Uterus (tissue), 4 donors: ENCODE results near the gene CST11. TPM values are rescaled to one million over a fixed set of nuclear protein-coding genes. Genes with fewer than 3 reads are reported as not detected.

Experiments
- DNase-seq, 2 donors: peaks; one replicate each; pipeline ENCODE4 v3.0.0-alpha.2; 2019 to 2020
- H3K27ac ChIP-seq, 2 donors: fragments of 200-600 bp; sonication (generic); 1 replicate in 1 of 2; 2 replicates in 1 of 2; pipeline ENCODE4 v1.5.1; 2016 to 2018
- H3K27me3 ChIP-seq, 2 donors: fragments of 200-600 bp; sonication (generic); one replicate each; pipeline ENCODE4 v1.5.1; 2018 to 2019; ENCODE audit warnings: control low read depth in 1 of 2
- H3K36me3 ChIP-seq, 2 donors: fragments of 200-600 bp; sonication (generic); one replicate each; pipeline ENCODE4 v1.5.1; 2019; ENCODE audit warnings: control low read depth in 1 of 2
- H3K4me1 ChIP-seq, 2 donors: fragments of 200-600 bp; sonication (generic); one replicate each; pipeline ENCODE4 v1.5.1; 2018 to 2019; ENCODE audit warnings: control low read depth in 1 of 2
- H3K4me3 ChIP-seq, 2 donors: fragments of 200-600 bp; sonication (generic); 1 replicate in 1 of 2; 2 replicates in 1 of 2; pipeline ENCODE4 v1.5.1; 2018 to 2019; ENCODE audit warnings: mild to moderate bottlenecking in 1 of 2
- H3K9me3 ChIP-seq, 2 donors: fragments of 200-600 bp; sonication (generic); one replicate each; pipeline ENCODE4 v1.5.1; 2019; ENCODE audit warnings: control low read depth in 1 of 2
- CTCF ChIP-seq, 4 experiments: fragments of 200-600 bp in 2 of 4; fragments of 450-650 bp in 2 of 4; sonication (generic) in 2 of 4; IDR thresholded peaks; one replicate each; pipeline ENCODE4 v1.5.1; 2016 to 2019; ENCODE audit warnings: antibody characterized with exemption in 4 of 4, mild to moderate bottlenecking in 2 of 4, moderate library complexity in 1 of 4
- POLR2A ChIP-seq, 2 donors: fragments of 450-650 bp; IDR thresholded peaks; one replicate each; pipeline ENCODE4 v1.6.1; 2016; ENCODE audit warnings: antibody characterized with exemption in 2 of 2, mild to moderate bottlenecking in 1 of 2, moderate library complexity in 1 of 2
- intact Hi-C: fragments of 100-400 bp; cut with DNase I; formaldehyde crosslinking; loops from one replicate; pipeline ENCODE4 v1.15.1; 2023; ENCODE audit warnings: low total_unique reads
- total RNA-seq, 4 donors: library from RNA; depleted of rRNA in 3 of 4; stranded (reverse); fragments of >200 nt in 3 of 4; gene quantifications; one replicate each; pipeline versions ENCODE4 v1.1.0 to v1.2.4, GENCODE V29; 2014 to 2023
- donor health status: DM: yes; HTN: yes; CAD: no.

Gene CST11
- total RNA-seq, 4 donors from 2014 or later, result not detected

GRCh38 chr20:23410916-23411695, 41.6 kb downstream of the CST11 start:
- no peaks in the 10 kb centered on the region for H3K27me3 ChIP-seq
- intact Hi-C loops, result no loop called here
- no peaks in the 10 kb centered on the region for H3K9me3 ChIP-seq
- H3K27ac ChIP-seq, result no peak overlapping the region
- H3K36me3 ChIP-seq, result no peaks in the 10 kb centered on the region
- no peaks in the 10 kb centered on the region for H3K4me1 ChIP-seq
- no peak overlapping the region for H3K4me3 ChIP-seq
- TF ChIP-seq CTCF (IDR thresholded peaks at IDR 0.05), result no peak
- TF ChIP-seq POLR2A (IDR thresholded peaks at IDR 0.05), result no peak
- DNase-seq, result no peak

GRCh38 chr20:23409800-23410199, 42.9 kb downstream of the CST11 start:
- H3K27ac ChIP-seq, result no peak overlapping the region
- H3K36me3 ChIP-seq, result no peaks in the 10 kb centered on the region
- H3K27me3 ChIP-seq, result no peaks in the 10 kb centered on the region
- no peaks in the 10 kb centered on the region for H3K4me1 ChIP-seq
- TF ChIP-seq POLR2A (IDR thresholded peaks at IDR 0.05) (no peak), CTCF (IDR thresholded peaks at IDR 0.05) (no peak)
- no peak for DNase-seq
- no peaks in the 10 kb centered on the region for H3K9me3 ChIP-seq
- intact Hi-C loops, result no loop called here
- no peak overlapping the region for H3K4me3 ChIP-seq

- no peaks in the 10 kb centered on the region for H3K4me1 ChIP-seq
- no peak overlapping the region for H3K27ac ChIP-seq
- H3K9me3 ChIP-seq, result no peaks in the 10 kb centered on the region
- H3K36me3 ChIP-seq, result no peaks in the 10 kb centered on the region
- H3K4me3 ChIP-seq, result no peak overlapping the region
- DNase-seq, result no peak
- H3K27me3 ChIP-seq, result no peaks in the 10 kb centered on the region
- intact Hi-C loops, result no loop called here
- TF ChIP-seq CTCF (IDR thresholded peaks at IDR 0.05) (no peak), POLR2A (IDR thresholded peaks at IDR 0.05) (no peak)
These were observed 43.7 kb downstream of the CST11 start for GRCh38 chr20:23408957-23409356.

GRCh38 chr20:23407781-23408464, 44.8 kb downstream of the CST11 start:
- intact Hi-C loops, result no loop called here
- DNase-seq, result no peak
- Histone ChIP-seq H3K36me3 (no peaks in the 10 kb centered on the region), H3K4me1 (no peaks in the 10 kb centered on the region), H3K27ac (no peak overlapping the region), H3K27me3 (no peaks in the 10 kb centered on the region), H3K4me3 (no peak overlapping the region), H3K9me3 (no peaks in the 10 kb centered on the region)
- no peak for TF ChIP-seq POLR2A (IDR thresholded peaks at IDR 0.05)
- TF ChIP-seq CTCF (IDR thresholded peaks at IDR 0.05), result no peak

GRCh38 chr20:23406880-23407279, 45.8 kb downstream of the CST11 start:
- no peaks in the 10 kb centered on the region for H3K4me1 ChIP-seq

More at GRCh38 chr20:23406880-23407279, 45.8 kb downstream of the CST11 start:
- no peaks in the 10 kb centered on the region for H3K36me3 ChIP-seq
- intact Hi-C loops, result no loop called here
- DNase-seq, result no peak
- no peak for TF ChIP-seq CTCF (IDR thresholded peaks at IDR 0.05)
- no peak for TF ChIP-seq POLR2A (IDR thresholded peaks at IDR 0.05)
- no peaks in the 10 kb centered on the region for H3K9me3 ChIP-seq
- H3K4me3 ChIP-seq, result no peak overlapping the region
- no peak overlapping the region for H3K27ac ChIP-seq
- H3K27me3 ChIP-seq, result no peaks in the 10 kb centered on the region
